C4-2B (cell line): ENCODE data around the gene RUNX3.
A peak's percentile ranks its signal among the peaks of the same experiment; 100 is the strongest.

ENCODE experiments used
- H3K27ac ChIP-seq: fragments of 450-650 bp; 2 replicates; pipeline ENCODE4 v1.5.1; 2017
- ZFX ChIP-seq: fragments of 450-650 bp; IDR thresholded peaks from 2 replicates; pipeline ENCODE4 v1.6.1; 2017
- TF ChIP-seq, protein P1 (sequence below): fragments of 450-650 bp; conservative IDR thresholded peaks from 2 replicates; pipeline ENCODE4 v1.5.1; 2017; ENCODE audit warnings: mild to moderate bottlenecking

Gene RUNX3

GRCh38 chr1:24926563-24927249 is 3.4 kb downstream of the RUNX3 start:
- H3K27ac ChIP-seq: peak overlapping the region; percentile 32
- no peak for TF ChIP-seq ZFX
- TF ChIP-seq, protein P1, sequence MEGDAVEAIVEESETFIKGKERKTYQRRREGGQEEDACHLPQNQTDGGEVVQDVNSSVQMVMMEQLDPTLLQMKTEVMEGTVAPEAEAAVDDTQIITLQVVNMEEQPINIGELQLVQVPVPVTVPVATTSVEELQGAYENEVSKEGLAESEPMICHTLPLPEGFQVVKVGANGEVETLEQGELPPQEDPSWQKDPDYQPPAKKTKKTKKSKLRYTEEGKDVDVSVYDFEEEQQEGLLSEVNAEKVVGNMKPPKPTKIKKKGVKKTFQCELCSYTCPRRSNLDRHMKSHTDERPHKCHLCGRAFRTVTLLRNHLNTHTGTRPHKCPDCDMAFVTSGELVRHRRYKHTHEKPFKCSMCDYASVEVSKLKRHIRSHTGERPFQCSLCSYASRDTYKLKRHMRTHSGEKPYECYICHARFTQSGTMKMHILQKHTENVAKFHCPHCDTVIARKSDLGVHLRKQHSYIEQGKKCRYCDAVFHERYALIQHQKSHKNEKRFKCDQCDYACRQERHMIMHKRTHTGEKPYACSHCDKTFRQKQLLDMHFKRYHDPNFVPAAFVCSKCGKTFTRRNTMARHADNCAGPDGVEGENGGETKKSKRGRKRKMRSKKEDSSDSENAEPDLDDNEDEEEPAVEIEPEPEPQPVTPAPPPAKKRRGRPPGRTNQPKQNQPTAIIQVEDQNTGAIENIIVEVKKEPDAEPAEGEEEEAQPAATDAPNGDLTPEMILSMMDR: no peak

- TF ChIP-seq ZFX: no peak
- TF ChIP-seq, protein P1: no peak
- no peak overlapping the region for H3K27ac ChIP-seq
These were observed 4.1 kb downstream of the RUNX3 start for GRCh38 chr1:24925963-24926362.

DNA sequence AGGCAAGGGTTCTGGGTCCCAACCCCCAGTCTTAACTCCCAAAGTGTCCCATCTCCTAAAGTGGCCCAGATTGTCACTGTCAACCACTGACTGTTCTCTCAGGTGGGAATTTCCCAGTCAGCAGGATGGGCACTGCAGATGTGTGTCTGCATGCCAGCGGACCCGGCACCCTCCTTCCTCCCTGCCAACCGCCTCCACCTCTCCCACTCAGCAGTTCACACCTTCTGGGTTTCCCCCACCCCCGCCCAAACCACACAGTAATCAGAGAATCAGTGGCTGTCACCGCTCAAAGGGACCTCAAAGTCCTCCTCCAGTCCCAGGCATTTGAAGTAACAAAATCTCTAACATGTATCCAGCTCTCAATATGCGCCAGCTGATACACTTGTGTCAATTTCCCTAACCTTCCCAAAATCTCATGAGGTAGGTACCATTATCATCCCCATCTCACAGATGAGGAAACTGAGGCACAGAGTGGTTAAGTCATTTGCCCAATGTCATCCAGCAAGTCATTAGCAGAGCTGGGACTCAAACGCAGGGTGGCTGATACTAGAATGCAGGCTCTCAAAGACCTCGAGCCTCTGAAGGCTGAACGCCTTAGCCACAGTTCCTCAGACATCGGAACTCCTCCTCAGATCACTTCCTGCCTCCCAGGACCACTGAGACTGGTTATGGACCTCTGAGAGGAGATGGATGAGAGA is 4.8 kb downstream of the RUNX3 start:
- H3K27ac ChIP-seq: no peak overlapping the region
- TF ChIP-seq, protein P1: no peak
- TF ChIP-seq ZFX: no peak

DNA sequence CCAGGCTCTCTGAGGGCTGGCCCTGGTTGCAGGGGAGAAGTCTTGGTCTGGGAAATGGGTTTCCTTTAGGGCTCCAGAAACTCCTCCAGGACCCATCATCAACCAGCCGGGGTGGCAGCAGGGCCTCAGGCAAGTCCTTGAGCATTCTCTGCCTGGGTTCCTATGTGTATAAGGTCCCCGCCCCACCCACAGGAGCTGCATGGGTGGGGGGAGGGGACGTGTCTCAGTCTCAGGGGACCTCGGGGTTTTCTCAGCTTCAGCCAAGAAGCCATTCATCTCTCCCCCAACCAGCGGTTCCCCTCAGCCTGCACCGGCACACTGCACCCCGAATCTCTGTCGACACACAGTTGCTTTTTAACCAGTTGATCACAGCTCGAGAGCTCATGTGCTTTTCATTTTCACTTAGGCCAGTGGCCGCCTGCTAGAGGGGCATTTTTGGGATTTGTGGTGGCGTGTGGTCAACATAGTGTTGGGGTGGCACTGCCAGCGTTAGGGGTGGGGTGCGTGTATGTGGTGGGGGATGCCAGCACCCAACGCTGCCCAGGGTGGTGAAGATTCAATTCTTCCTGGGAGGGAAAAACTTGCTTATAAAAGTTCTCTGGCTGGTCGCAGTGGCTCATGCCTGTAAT is 6.5 kb downstream of the RUNX3 start:
- TF ChIP-seq, protein P1: no peak
- no peak for TF ChIP-seq ZFX
- H3K27ac ChIP-seq: no peak overlapping the region

DNA sequence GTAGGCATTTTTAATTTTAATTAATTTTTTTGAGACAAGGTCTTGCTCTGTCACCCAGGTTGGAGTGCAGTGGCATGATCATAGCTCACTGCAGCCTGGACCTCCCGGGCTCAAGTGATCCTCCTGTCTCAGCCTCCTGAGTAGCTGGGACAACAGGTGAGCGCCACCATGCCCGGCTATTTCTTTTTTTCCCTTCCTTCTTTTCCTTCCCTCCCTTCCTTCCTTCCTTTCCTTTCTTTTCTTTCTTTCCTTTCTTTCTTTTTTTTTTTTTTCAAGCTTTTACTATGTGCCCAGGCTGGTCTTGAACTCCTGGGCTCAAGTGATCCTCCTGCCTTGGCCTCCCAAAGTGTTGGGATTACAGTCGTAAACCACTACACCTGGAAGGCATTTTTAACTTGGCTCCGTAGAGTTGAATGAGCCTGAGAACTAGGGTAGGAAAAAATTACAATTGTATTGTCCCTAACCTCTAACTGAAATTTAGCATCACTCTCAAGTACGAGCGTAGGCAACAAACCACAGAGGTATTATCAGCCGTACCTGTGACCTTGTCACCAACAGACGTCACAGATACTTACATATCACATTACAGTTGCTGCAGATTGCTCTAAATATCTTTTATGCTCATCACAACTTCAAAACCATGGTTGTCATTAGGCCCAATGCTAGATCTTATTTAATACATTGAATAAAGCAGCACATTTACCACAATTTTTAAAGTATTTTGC is 8.0 kb downstream of the RUNX3 start:
- no peak for TF ChIP-seq ZFX
- TF ChIP-seq, protein P1: no peak

DNA sequence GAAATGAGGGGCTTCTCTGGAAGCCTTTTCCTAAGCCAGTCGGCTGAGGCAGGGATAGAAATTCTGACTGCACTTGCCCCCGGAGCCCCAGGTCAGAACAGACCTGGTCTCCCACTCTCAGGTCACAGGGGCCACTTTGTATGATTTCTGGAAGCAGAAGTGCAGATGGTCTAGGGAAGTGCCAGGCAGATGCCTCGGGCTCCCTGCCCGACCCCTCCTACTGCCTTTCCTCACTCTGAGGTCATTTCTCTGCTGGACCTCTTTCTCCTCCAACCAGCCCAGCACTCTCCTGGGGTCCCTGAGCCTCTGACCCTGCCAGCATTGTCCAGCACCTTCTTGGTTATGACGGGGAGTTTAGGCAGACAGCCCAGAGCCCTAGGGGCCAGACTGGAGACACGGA is 8.7 kb downstream of the RUNX3 start:
- H3K27ac ChIP-seq: no peak overlapping the region
- TF ChIP-seq, protein P1: no peak
- TF ChIP-seq ZFX: no peak

More for the DNA sequence above, 8.0 kb downstream of the RUNX3 start:
- H3K27ac ChIP-seq: no peak overlapping the region
